ENCODE results near the gene PSRC1.

Gene PSRC1

DNA sequence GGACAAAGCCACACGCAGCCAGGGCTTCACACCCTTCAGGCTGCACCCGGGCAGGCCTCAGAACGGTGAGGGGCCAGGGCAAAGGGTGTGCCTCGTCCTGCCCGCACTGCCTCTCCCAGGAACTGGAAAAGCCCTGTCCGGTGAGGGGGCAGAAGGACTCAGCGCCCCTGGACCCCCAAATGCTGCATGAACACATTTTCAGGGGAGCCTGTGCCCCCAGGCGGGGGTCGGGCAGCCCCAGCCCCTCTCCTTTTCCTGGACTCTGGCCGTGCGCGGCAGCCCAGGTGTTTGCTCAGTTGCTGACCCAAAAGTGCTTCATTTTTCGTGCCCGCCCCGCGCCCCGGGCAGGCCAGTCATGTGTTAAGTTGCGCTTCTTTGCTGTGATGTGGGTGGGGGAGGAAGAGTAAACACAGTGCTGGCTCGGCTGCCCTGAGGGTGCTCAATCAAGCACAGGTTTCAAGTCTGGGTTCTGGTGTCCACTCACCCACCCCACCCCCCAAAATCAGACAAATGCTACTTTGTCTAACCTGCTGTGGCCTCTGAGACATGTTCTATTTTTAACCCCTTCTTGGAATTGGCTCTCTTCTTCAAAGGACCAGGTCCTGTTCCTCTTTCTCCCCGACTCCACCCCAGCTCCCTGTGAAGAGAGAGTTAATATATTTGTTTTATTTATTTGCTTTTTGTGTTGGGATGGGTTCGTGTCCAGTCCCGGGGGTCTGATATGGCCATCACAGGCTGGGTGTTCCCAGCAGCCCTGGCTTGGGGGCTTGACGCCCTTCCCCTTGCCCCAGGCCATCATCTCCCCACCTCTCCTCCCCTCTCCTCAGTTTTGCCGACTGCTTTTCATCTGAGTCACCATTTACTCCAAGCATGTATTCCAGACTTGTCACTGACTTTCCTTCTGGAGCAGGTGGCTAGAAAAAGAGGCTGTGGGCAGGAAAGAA is 8.1 kb downstream of the PSRC1 start:
- Histone ChIP-seq H3K4me1 (ENCODE audit: control insufficient read depth, insufficient read depth, low read depth, low read length) (peaks cover 32% of the 10 kb centered on the region), H3K4me3 (ENCODE audit: insufficient read depth in 1 of 2, low read depth in 1 of 2, low read length in 2 of 2) (peak overlapping the region in 1 of 2 experiments; percentile 8), H3K36me3 (ENCODE audit: control insufficient read depth in 1 of 2, insufficient read depth in 2 of 2, low read depth in 1 of 2, low read length in 2 of 2) (peaks cover 4 to 32% of the 10 kb centered on the region in 2 experiments), H3K27me3 (ENCODE audit: control insufficient read depth in 1 of 2, insufficient read depth in 1 of 2, low read length in 2 of 2) (no peaks in the 10 kb centered on the region), H2BK120ac (ENCODE audit: low read depth, low read length) (peak overlapping the region; percentile 68), H2AFZ (ENCODE audit: low read depth, low read length) (no peak overlapping the region), H3K27ac (ENCODE audit: low read length, poor library complexity, severe bottlenecking) (peak overlapping the region; percentile 48), H3K23ac (ENCODE audit: low read length in 2 of 2) (no peak overlapping the region), H3K9me3 (ENCODE audit: control insufficient read depth, low read length) (no peaks in the 10 kb centered on the region), H2BK12ac (ENCODE audit: low read length in 2 of 2) (peak overlapping the region in 1 of 2 experiments; percentile 70), H4K91ac (ENCODE audit: low read length) (peak overlapping the region; percentile 59), H2BK5ac (ENCODE audit: low read depth, low read length, poor library complexity, severe bottlenecking) (peak overlapping the region; percentile 59), H2BK15ac (ENCODE audit: low read depth, poor library complexity, severe bottlenecking) (peak overlapping the region; percentile 12), H4K8ac (ENCODE audit: low read length) (peak overlapping the region; percentile 92), H3K4ac (ENCODE audit: low read depth in 1 of 2, low read length in 2 of 2) (peak overlapping the region in 1 of 2 experiments; percentile 38), H3K79me1 (replicated peaks; ENCODE audit: low read length, poor library complexity, severe bottlenecking) (peaks cover 4% of the 10 kb centered on the region), H3K4me2 (ENCODE audit: low read length, poor library complexity, severe bottlenecking) (peak overlapping the region; percentile 33), H3K18ac (ENCODE audit: low read depth in 1 of 2, low read length in 2 of 2) (peak overlapping the region in 1 of 2 experiments; percentile 59), H2AK5ac (ENCODE audit: low read length, severe bottlenecking) (peak overlapping the region; percentile 81), H3K14ac (ENCODE audit: low read length in 2 of 2) (peak overlapping the region in 1 of 2 experiments; percentile 36), H3K9ac (ENCODE audit: low read length) (no peak overlapping the region)
- peak; percentile 26 for DNase-seq
- 68% methylated on average over 14 of the region's 24 CpGs for WGBS

DNA sequence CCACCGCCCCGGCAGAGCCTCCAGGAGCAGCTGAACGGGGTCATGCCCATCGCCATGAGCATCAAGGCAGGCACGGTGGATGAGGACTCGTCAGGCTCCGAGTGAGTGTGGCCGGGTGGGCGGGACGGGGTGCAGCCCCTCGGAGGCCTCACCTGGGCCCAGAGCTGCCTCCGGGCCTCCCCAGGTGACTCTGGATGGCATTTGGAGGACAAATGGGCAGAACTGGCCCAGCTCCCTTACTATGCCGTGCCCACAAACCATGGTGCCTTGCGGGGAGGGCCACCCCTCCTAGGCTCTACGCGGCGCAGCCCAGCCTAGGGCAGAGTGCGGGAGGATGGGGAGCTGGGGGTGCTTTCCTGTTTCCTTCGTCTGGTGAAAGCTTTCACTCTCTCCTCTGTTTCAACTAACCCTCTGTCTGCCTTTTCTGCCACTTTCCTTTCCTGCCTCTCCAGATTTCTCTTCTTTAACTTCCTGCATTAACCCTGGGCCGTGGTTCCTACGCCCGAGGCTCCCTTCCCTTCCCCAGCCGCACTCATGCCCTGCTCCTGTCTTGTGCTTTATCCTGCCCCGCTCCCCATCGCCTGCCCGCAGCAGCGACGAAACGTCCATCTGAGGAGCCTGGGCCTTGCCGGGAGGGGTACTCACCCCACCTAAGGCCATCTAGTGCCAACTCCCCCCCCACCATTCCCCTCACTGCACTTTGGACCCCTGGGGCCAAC is 9.2 kb downstream of the PSRC1 start:
- Histone ChIP-seq H2BK15ac (ENCODE audit: low read depth, poor library complexity, severe bottlenecking) (no peak overlapping the region), H3K4me1 (ENCODE audit: control insufficient read depth, insufficient read depth, low read depth, low read length) (peaks cover 30% of the 10 kb centered on the region), H3K4me3 (ENCODE audit: insufficient read depth in 1 of 2, low read depth in 1 of 2, low read length in 2 of 2) (no peak overlapping the region), H4K8ac (ENCODE audit: low read length) (no peak overlapping the region), H3K4ac (ENCODE audit: low read depth in 1 of 2, low read length in 2 of 2) (no peak overlapping the region), H3K18ac (ENCODE audit: low read depth in 1 of 2, low read length in 2 of 2) (no peak overlapping the region), H3K4me2 (ENCODE audit: low read length, poor library complexity, severe bottlenecking) (no peak overlapping the region), H3K9ac (ENCODE audit: low read length) (no peak overlapping the region), H2BK5ac (ENCODE audit: low read depth, low read length, poor library complexity, severe bottlenecking) (no peak overlapping the region), H3K36me3 (ENCODE audit: control insufficient read depth in 1 of 2, insufficient read depth in 2 of 2, low read depth in 1 of 2, low read length in 2 of 2) (peaks cover 0 to 42% of the 10 kb centered on the region in 2 experiments), H2BK12ac (ENCODE audit: low read length in 2 of 2) (no peak overlapping the region), H3K27ac (ENCODE audit: low read length, poor library complexity, severe bottlenecking) (no peak overlapping the region), H3K14ac (ENCODE audit: low read length in 2 of 2) (no peak overlapping the region), H4K91ac (ENCODE audit: low read length) (no peak overlapping the region), H3K27me3 (ENCODE audit: control insufficient read depth in 1 of 2, insufficient read depth in 1 of 2, low read length in 2 of 2) (no peaks in the 10 kb centered on the region), H2AK5ac (ENCODE audit: low read length, severe bottlenecking) (peak overlapping the region; percentile 20), H3K9me3 (ENCODE audit: control insufficient read depth, low read length) (no peaks in the 10 kb centered on the region), H2BK120ac (ENCODE audit: low read depth, low read length) (no peak overlapping the region), H3K79me1 (replicated peaks; ENCODE audit: low read length, poor library complexity, severe bottlenecking) (peaks cover 2% of the 10 kb centered on the region), H2AFZ (ENCODE audit: low read depth, low read length) (no peak overlapping the region), H3K23ac (ENCODE audit: low read length in 2 of 2) (no peak overlapping the region)
- 90% methylated on average over 29 of the region's 30 CpGs for WGBS
- no peak for DNase-seq

DNA sequence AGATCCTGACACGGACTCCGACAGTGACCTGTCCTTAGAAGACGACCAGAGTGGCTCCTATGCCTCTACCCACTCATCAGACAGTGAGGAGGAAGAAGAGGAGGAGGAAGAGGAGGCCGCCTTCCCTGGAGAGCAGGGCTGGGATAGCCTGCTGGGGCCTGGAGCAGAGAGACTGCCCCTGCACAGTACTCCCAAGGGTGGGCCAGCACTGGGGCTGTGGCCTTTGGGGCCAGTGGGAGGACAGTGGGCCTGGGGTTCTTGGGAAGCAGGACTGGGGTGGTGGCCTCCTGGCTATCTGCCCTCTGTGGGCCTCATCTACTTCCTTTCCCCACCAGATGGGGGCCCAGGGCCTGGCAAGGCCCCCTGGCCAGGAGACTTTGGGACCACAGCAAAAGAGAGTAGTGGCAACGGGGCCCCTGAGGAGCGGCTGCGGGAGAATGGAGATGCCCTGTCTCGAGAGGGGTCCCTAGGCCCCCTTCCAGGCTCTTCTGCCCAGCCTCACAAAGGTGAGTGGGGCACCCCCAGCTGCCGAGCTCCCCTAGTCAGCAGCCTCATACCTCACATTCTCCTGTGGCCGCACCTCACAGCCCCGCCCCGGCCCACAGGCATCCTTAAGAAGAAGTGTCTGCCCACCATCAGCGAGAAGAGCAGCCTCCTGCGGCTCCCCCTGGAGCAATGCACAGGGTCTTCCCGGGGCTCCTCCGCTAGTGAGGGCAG is 10.0 kb downstream of the PSRC1 start:
- peaks cover 30% of the 10 kb centered on the region for H3K4me1 ChIP-seq (ENCODE audit: control insufficient read depth, insufficient read depth, low read depth, low read length)
- H3K9ac ChIP-seq (ENCODE audit: low read length), result no peak overlapping the region
- DNase-seq, result no peak
- no peak overlapping the region for H2AK5ac ChIP-seq (ENCODE audit: low read length, severe bottlenecking)
- no peak overlapping the region for H2BK12ac ChIP-seq (ENCODE audit: low read length in 2 of 2)
- no peak overlapping the region for H3K4me3 ChIP-seq (ENCODE audit: insufficient read depth in 1 of 2, low read depth in 1 of 2, low read length in 2 of 2)
- 83% methylated on average over 14 of the region's 16 CpGs for WGBS
- no peak overlapping the region for H2BK5ac ChIP-seq (ENCODE audit: low read depth, low read length, poor library complexity, severe bottlenecking)
- H3K27ac ChIP-seq (ENCODE audit: low read length, poor library complexity, severe bottlenecking), result no peak overlapping the region
- H3K4ac ChIP-seq (ENCODE audit: low read depth in 1 of 2, low read length in 2 of 2), result no peak overlapping the region
- H3K27me3 ChIP-seq (ENCODE audit: control insufficient read depth in 1 of 2, insufficient read depth in 1 of 2, low read length in 2 of 2), result no peaks in the 10 kb centered on the region
- no peak overlapping the region for H3K4me2 ChIP-seq (ENCODE audit: low read length, poor library complexity, severe bottlenecking)
- H3K14ac ChIP-seq (ENCODE audit: low read length in 2 of 2), result no peak overlapping the region
- no peak overlapping the region for H3K23ac ChIP-seq (ENCODE audit: low read length in 2 of 2)
- H2AFZ ChIP-seq (ENCODE audit: low read depth, low read length), result no peak overlapping the region
- no peak overlapping the region for H4K91ac ChIP-seq (ENCODE audit: low read length)
- H2BK15ac ChIP-seq (ENCODE audit: low read depth, poor library complexity, severe bottlenecking), result peak overlapping the region; percentile 26
- H3K9me3 ChIP-seq (ENCODE audit: control insufficient read depth, low read length), result no peaks in the 10 kb centered on the region
- H3K18ac ChIP-seq (ENCODE audit: low read depth in 1 of 2, low read length in 2 of 2), result no peak overlapping the region
- no peaks in the 10 kb centered on the region for H3K79me1 ChIP-seq (replicated peaks; ENCODE audit: low read length, poor library complexity, severe bottlenecking)
- no peak overlapping the region for H2BK120ac ChIP-seq (ENCODE audit: low read depth, low read length)
- no peak overlapping the region for H4K8ac ChIP-seq (ENCODE audit: low read length)
- H3K36me3 ChIP-seq (ENCODE audit: control insufficient read depth in 1 of 2, insufficient read depth in 2 of 2, low read depth in 1 of 2, low read length in 2 of 2), result peaks cover 0 to 49% of the 10 kb centered on the region in 2 experiments
